HepG2 (cell line): ENCODE measurements around the gene NFASC. TPM values are rescaled to one million over a fixed set of nuclear protein-coding genes. Genes with fewer than 3 reads are reported as not detected.

ENCODE experiments used
- ATAC-seq: fragments of 200-7000 bp; cut with Tn5 transposase; 3 replicates; pipeline ENCODE4 v1.9.1; 2020; ENCODE audit warnings: mild to moderate bottlenecking, moderate library complexity
- BruUV-seq: library from RNA; stranded (reverse); fragments of 400-500 nt; replicated peaks from 2 replicates; lab custom pipeline; 2021; lab: Mats Ljungman, UMichigan
- CTCF ChIA-PET: fragments of 300-600 bp; formaldehyde crosslinking; extraction: SDS; loops from one replicate; lab custom pipeline; 2021; ENCODE audit warnings: low total read pairs, inconsistent platforms, low intra/inter-chr PET ratio; lab: Yijun Ruan, JAX
- POLR2A ChIA-PET: fragments of 350-600 bp; sonication (Branson Sonifier 250); formaldehyde crosslinking; loops from one replicate; lab custom pipeline; 2020; ENCODE audit warnings: antibody characterized with exemption, inconsistent platforms; lab: Yijun Ruan, JAX
- DNase-seq: peaks from one replicate; pipeline ENCODE4 v3.0.0-alpha.2; 2015; ENCODE audit warnings: low spot score
- FAIRE-seq: peaks from 3 replicates; lab custom pipeline; 2011; peaks lifted over from hg19 to GRCh38; lab: Jason Lieb, UNC
- H2AFZ ChIP-seq: one replicate; pipeline ENCODE4 v1.6.1; 2011; ENCODE audit warnings: low read length, inconsistent platforms
- H3K27ac ChIP-seq: fragments of 300-600 bp; 3 replicates; pipeline ENCODE4 v1.8.0; 2011; ENCODE audit warnings: mixed run types, mild to moderate bottlenecking, mixed read lengths, low read length, inconsistent platforms; ENCODE audit not compliant: insufficient read depth; ENCODE audit errors: extremely low read length
- H3K27me3 ChIP-seq, 2 experiments: fragments of 200-600 bp in 1 of 2; 2 replicates in 1 of 2; 3 replicates in 1 of 2; pipeline versions ENCODE4 v1.6.0 to v1.8.0; 2011; ENCODE audit warnings: low read length in 2 of 2, mild to moderate bottlenecking in 2 of 2, moderate library complexity in 2 of 2, inconsistent platforms in 1 of 2; ENCODE audit not compliant: insufficient read depth in 2 of 2, control insufficient read depth in 1 of 2
- H3K36me3 ChIP-seq, 2 experiments: fragments of 200-600 bp in 1 of 2; replicated peaks in 1 of 2; 2 replicates in 1 of 2; 3 replicates in 1 of 2; pipeline versions ENCODE4 v1.5.1 to v1.8.0; 2011; ENCODE audit warnings: low read length in 2 of 2, inconsistent platforms in 1 of 2; ENCODE audit not compliant: insufficient read depth in 2 of 2, control insufficient read depth in 1 of 2
- H3K4me1 ChIP-seq: 2 replicates; pipeline ENCODE4 v1.5.1; 2012; ENCODE audit warnings: low read length, inconsistent platforms; ENCODE audit not compliant: insufficient read depth
- H3K4me2 ChIP-seq: 2 replicates; pipeline ENCODE4 v1.6.0; 2011; ENCODE audit warnings: low read depth, low read length, inconsistent platforms
- H3K4me3 ChIP-seq, 3 experiments: fragments of 200-600 bp in 1 of 3; sonication (generic), shearing (Covaris generic) in 1 of 3; replicated peaks in 1 of 3; 2 replicates each; pipeline ENCODE4 v1.5.1; 2011 to 2016; ENCODE audit warnings: low read length in 3 of 3, inconsistent platforms in 2 of 3, low read depth in 2 of 3, mild to moderate bottlenecking in 2 of 3, control low read depth in 1 of 3, mixed read lengths in 1 of 3; ENCODE audit not compliant: insufficient read depth in 1 of 3
- H3K79me2 ChIP-seq: one replicate; pipeline ENCODE4 v1.6.1; 2011; ENCODE audit warnings: low read length, inconsistent platforms; ENCODE audit not compliant: insufficient read depth
- H3K9ac ChIP-seq: 2 replicates; pipeline ENCODE4 v1.6.0; 2011; ENCODE audit warnings: mild to moderate bottlenecking, low read depth, low read length, inconsistent platforms; ENCODE audit not compliant: insufficient read depth
- H3K9me3 ChIP-seq: 2 replicates; pipeline ENCODE4 v1.5.1; 2012; ENCODE audit warnings: mild to moderate bottlenecking, low read length
- H4K20me1 ChIP-seq: 2 replicates; pipeline ENCODE4 v1.6.0; 2011; ENCODE audit warnings: inconsistent platforms, mild to moderate bottlenecking, low read length, moderate library complexity; ENCODE audit not compliant: insufficient read depth
- CHD4 ChIP-seq: fragments of 200-600 bp; sonication (generic); IDR thresholded peaks from 2 replicates; pipeline ENCODE4 v1.7.0; 2017; ENCODE audit warnings: mild to moderate bottlenecking, low read length, borderline replicate concordance
- NFIC ChIP-seq: IDR thresholded peaks from 2 replicates; pipeline ENCODE4 v1.6.1; 2012; ENCODE audit warnings: mild to moderate bottlenecking, low read length, inconsistent platforms
- ONECUT2 ChIP-seq: sonication (generic); formaldehyde crosslinking; IDR thresholded peaks from 2 replicates; pipeline ENCODE4 v1.4.0; 2020; ENCODE audit warnings: missing genetic modification reagents
- PHF21A ChIP-seq: sonication (generic); formaldehyde crosslinking; IDR thresholded peaks from 2 replicates; pipeline ENCODE4 v1.5.0; 2020; ENCODE audit warnings: mild to moderate bottlenecking, missing genetic modification reagents
- SP2 ChIP-seq: sonication (generic); formaldehyde crosslinking; IDR thresholded peaks from 2 replicates; pipeline ENCODE4 v1.5.1; 2020; ENCODE audit warnings: mild to moderate bottlenecking, missing genetic modification reagents
- SRF ChIP-seq: IDR thresholded peaks from 2 replicates; pipeline ENCODE4 v1.6.1; 2011; ENCODE audit warnings: mild to moderate bottlenecking, low read depth, low read length, moderate library complexity
- SSRP1 ChIP-seq: IDR thresholded peaks from 2 replicates; pipeline ENCODE4 v1.6.1; 2016; ENCODE audit warnings: control low read depth
- ZNF234 ChIP-seq: sonication (generic); formaldehyde crosslinking; conservative IDR thresholded peaks from 2 replicates; pipeline ENCODE4 v1.5.1; 2020; ENCODE audit warnings: mild to moderate bottlenecking, missing genetic modification reagents
- ZNF274 ChIP-seq: sonication (generic); formaldehyde crosslinking; IDR thresholded peaks from 2 replicates; pipeline ENCODE4 v1.5.1; 2020; ENCODE audit warnings: mild to moderate bottlenecking, missing genetic modification reagents
- ZNF451 ChIP-seq: sonication (generic); formaldehyde crosslinking; IDR thresholded peaks from 2 replicates; pipeline ENCODE4 v1.5.0; 2020; ENCODE audit warnings: mild to moderate bottlenecking, missing genetic modification reagents
- ZNF747 ChIP-seq: sonication (generic); formaldehyde crosslinking; IDR thresholded peaks from 2 replicates; pipeline ENCODE4 v1.8.1; 2023; ENCODE audit warnings: missing genetic modification reagents, mild to moderate bottlenecking, borderline replicate concordance
- WGBS: methylation state at CpG from one replicate; pipeline ENCODE4 v1.1.6; 2017; ENCODE audit warnings: low lambda C conversion rate; 5-methylcytosine and 5-hydroxymethylcytosine counted together
- in situ Hi-C: cut with HindIII; loops from 2 replicates; pipeline ENCODE4 v1.10.0; 2017; ENCODE audit warnings: low pct_unique_long_range_greater_than_20kb; ENCODE audit not compliant: extremely low pct_ligation_motif_present
- intact Hi-C: fragments of 100-400 bp; cut with micrococcal nuclease; formaldehyde crosslinking; loops from one replicate; pipeline ENCODE4 v1.10.0; 2022; ENCODE audit not compliant: unreplicated experiment
- polyA plus RNA-seq, 8 experiments: library from polyadenylated mRNA; depleted of rRNA in 3 of 8; stranded (reverse) in 7 of 8; unstranded in 1 of 8; fragments of >200 nt; fragmentation: Illumina TruSeq in 4 of 8; extraction: Trizol in 4 of 8; gene quantifications; 2 replicates each; pipeline versions ENCODE4 v1.2.1 to v1.2.3, GENCODE V29; 2011 to 2016; ENCODE audit warnings: low read depth in 4 of 8, missing spikeins in 1 of 8, mixed read lengths in 1 of 8; ENCODE audit not compliant: insufficient read depth in 1 of 8
- total RNA-seq, 5 experiments: library from RNA; depleted of rRNA; stranded (reverse); fragments of >200 nt; fragmentation: Illumina TruSeq; extraction: Trizol; gene quantifications; 2 replicates each; pipeline ENCODE4 v1.2.3, GENCODE V29; 2016; ENCODE audit warnings: low read depth in 1 of 5
- TF ChIP-seq, protein P1 (sequence below): sonication (generic); formaldehyde crosslinking; IDR thresholded peaks from 2 replicates; pipeline ENCODE4 v1.9.0; 2021; ENCODE audit warnings: missing genetic modification reagents, borderline replicate concordance
- TF ChIP-seq, protein P2 (sequence below): IDR thresholded peaks from 2 replicates; pipeline ENCODE4 v1.6.1; 2016; ENCODE audit warnings: mild to moderate bottlenecking, missing biosample characterization, missing genetic modification reagents
- TF ChIP-seq, protein P3 (sequence below): sonication (generic); formaldehyde crosslinking; IDR thresholded peaks from 2 replicates; pipeline ENCODE4 v1.5.0; 2020; ENCODE audit warnings: missing genetic modification reagents
- TF ChIP-seq, protein P4 (sequence below): sonication (generic); formaldehyde crosslinking; IDR thresholded peaks from 2 replicates; pipeline ENCODE4 v1.4.0; 2020; ENCODE audit warnings: missing genetic modification reagents, mild to moderate bottlenecking, borderline replicate concordance
- TF ChIP-seq, protein P5 (sequence below): sonication (generic); formaldehyde crosslinking; IDR thresholded peaks from 2 replicates; pipeline ENCODE4 v1.5.0; 2020; ENCODE audit warnings: missing genetic modification reagents, mild to moderate bottlenecking, borderline replicate concordance

Gene NFASC
- total and polyA plus RNA-seq, 2 of the 13 experiments (the other 11 are each of a cell fraction or from before 2014, with no cell fraction given) = not detected

DNA sequence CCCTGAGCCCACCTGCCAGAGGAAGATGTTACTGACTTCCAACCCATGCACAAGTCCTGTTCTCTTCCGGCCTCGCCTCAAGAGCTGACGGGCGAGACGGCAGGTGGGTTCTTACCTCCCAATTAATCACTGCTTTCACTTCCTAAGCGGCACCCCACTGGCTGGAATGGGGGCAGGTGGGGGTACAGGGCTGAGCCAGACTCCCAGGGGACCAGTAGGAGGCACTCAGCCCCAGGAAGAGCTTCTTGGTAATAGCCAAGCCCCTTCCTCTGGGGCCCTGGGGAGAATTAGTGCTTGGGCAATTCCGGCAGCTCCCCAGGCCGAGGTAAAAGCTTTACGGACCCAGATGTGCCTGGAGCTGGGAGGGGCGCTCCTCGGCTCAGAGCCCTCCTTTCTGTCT, 182.0 kb downstream of the NFASC start (continued):
- TF ChIP-seq, protein P1, sequence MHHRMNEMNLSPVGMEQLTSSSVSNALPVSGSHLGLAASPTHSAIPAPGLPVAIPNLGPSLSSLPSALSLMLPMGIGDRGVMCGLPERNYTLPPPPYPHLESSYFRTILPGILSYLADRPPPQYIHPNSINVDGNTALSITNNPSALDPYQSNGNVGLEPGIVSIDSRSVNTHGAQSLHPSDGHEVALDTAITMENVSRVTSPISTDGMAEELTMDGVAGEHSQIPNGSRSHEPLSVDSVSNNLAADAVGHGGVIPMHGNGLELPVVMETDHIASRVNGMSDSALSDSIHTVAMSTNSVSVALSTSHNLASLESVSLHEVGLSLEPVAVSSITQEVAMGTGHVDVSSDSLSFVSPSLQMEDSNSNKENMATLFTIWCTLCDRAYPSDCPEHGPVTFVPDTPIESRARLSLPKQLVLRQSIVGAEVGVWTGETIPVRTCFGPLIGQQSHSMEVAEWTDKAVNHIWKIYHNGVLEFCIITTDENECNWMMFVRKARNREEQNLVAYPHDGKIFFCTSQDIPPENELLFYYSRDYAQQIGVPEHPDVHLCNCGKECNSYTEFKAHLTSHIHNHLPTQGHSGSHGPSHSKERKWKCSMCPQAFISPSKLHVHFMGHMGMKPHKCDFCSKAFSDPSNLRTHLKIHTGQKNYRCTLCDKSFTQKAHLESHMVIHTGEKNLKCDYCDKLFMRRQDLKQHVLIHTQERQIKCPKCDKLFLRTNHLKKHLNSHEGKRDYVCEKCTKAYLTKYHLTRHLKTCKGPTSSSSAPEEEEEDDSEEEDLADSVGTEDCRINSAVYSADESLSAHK (CRISPR knock-in tag) = no peak
- TF ChIP-seq CHD4 (no peak), ZNF234 (CRISPR knock-in tag) (no peak), ZNF451 (CRISPR knock-in tag) (no peak)
- TF ChIP-seq, protein P2, sequence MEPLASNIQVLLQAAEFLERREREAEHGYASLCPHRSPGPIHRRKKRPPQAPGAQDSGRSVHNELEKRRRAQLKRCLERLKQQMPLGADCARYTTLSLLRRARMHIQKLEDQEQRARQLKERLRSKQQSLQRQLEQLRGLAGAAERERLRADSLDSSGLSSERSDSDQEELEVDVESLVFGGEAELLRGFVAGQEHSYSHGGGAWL (CRISPR knock-in tag) = no peak
- TF ChIP-seq, protein P3, sequence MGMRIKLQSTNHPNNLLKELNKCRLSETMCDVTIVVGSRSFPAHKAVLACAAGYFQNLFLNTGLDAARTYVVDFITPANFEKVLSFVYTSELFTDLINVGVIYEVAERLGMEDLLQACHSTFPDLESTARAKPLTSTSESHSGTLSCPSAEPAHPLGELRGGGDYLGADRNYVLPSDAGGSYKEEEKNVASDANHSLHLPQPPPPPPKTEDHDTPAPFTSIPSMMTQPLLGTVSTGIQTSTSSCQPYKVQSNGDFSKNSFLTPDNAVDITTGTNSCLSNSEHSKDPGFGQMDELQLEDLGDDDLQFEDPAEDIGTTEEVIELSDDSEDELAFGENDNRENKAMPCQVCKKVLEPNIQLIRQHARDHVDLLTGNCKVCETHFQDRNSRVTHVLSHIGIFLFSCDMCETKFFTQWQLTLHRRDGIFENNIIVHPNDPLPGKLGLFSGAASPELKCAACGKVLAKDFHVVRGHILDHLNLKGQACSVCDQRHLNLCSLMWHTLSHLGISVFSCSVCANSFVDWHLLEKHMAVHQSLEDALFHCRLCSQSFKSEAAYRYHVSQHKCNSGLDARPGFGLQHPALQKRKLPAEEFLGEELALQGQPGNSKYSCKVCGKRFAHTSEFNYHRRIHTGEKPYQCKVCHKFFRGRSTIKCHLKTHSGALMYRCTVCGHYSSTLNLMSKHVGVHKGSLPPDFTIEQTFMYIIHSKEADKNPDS (CRISPR knock-in tag) = no peak

DNA sequence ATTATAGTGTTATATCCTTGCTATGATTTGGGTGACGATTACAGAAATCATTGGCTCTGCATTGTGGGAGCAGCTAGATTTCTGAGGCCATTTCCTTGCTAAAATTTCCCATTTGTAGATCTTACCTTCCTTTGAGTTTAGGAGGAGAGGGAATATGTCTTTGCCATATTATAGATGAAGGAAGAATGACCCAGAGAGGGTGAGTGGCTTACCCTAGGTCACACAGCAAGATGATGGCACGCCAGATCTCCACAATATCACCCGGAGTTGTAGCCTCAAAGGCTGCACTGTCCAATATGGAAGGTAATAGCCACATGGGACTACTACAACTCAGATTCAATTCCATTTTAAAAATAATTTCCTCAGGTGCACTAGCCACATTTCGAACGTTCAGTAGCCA, 182.6 kb downstream of the NFASC start:
- in situ Hi-C loops (no loop called here), intact Hi-C loops (no loop called here)
- Histone ChIP-seq H3K4me2 (no peak overlapping the region), H3K27ac (no peak overlapping the region), H3K27me3 (peaks cover 4 to 51% of the 10 kb centered on the region in 2 experiments; a peak in 4 of 5 replicates), H3K4me1 (no peaks in the 10 kb centered on the region), H3K4me3 (no peak overlapping the region), H3K9me3 (no peaks in the 10 kb centered on the region), H3K36me3 (no peaks in the 10 kb centered on the region), H3K79me2 (no peaks in the 10 kb centered on the region), H3K9ac (no peak overlapping the region), H2AFZ (no peak overlapping the region), H4K20me1 (no peaks in the 10 kb centered on the region)
- FAIRE-seq (no peak), ATAC-seq (no peak), DNase-seq (no peak)
- ChIA-PET CTCF (no interaction called here), POLR2A (no interaction called here)
- WGBS = 10% methylated on average over 5 of the region's 5 CpGs
- BruUV-seq = no TSS peak
- TF ChIP-seq SP2 (CRISPR knock-in tag) (no peak), ZNF747 (CRISPR knock-in tag) (no peak), ONECUT2 (no peak), PHF21A (CRISPR knock-in tag) (no peak), ZNF274 (CRISPR knock-in tag) (no peak), SRF (no peak), NFIC (no peak), SSRP1 (CRISPR knock-in tag) (no peak)
- TF ChIP-seq, protein P4, sequence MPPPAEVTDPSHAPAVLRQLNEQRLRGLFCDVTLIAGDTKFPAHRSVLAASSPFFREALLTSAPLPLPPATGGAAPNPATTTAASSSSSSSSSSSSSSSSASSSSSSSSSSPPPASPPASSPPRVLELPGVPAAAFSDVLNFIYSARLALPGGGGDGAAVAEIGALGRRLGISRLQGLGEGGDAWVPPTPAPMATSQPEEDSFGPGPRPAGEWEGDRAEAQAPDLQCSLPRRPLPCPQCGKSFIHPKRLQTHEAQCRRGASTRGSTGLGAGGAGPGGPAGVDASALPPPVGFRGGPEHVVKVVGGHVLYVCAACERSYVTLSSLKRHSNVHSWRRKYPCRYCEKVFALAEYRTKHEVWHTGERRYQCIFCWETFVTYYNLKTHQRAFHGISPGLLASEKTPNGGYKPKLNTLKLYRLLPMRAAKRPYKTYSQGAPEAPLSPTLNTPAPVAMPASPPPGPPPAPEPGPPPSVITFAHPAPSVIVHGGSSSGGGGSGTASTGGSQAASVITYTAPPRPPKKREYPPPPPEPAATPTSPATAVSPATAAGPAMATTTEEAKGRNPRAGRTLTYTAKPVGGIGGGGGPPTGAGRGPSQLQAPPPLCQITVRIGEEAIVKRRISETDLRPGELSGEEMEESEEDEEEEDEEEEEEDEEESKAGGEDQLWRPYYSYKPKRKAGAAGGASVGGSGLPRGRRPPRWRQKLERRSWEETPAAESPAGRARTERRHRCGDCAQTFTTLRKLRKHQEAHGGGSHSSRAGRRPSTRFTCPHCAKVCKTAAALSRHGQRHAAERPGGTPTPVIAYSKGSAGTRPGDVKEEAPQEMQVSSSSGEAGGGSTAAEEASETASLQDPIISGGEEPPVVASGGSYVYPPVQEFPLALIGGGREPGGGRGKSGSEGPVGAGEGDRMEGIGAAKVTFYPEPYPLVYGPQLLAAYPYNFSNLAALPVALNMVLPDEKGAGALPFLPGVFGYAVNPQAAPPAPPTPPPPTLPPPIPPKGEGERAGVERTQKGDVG (CRISPR knock-in tag) = no peak
- TF ChIP-seq, protein P5, sequence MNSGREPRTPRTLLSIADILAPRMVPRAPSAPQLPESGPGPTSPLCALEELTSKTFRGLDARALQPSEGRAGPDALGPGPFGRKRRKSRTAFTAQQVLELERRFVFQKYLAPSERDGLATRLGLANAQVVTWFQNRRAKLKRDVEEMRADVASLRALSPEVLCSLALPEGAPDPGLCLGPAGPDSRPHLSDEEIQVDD = no peak
